GM12878 (cell line): Measurements from ENCODE around the gene EFCC1. TPM values are rescaled to one million over a fixed set of nuclear protein-coding genes. Genes with fewer than 3 reads are reported as not detected.

ENCODE experiments used
- ATAC-seq: fragments of 200-7000 bp; cut with Tn5 transposase; 3 replicates; pipeline ENCODE4 v1.9.1; 2020; ENCODE audit warnings: mild to moderate bottlenecking, moderate library complexity
- Bru-seq: library from RNA; stranded (reverse); fragments of 400-500 nt; gene quantifications from one replicate; lab custom pipeline; 2021; lab: Mats Ljungman, UMichigan
- BruChase-seq, 2 experiments: library from RNA; stranded (reverse); fragments of 400-500 nt; gene quantifications; one replicate each; lab custom pipeline; 2021; lab: Mats Ljungman, UMichigan
- BruUV-seq: library from RNA; stranded (reverse); fragments of 400-500 nt; replicated peaks from 2 replicates; lab custom pipeline; 2021; lab: Mats Ljungman, UMichigan
- CTCF ChIA-PET: fragments of 300-600 bp; sonication (Branson Sonifier 250); formaldehyde crosslinking; extraction: SDS; loops from one replicate; lab custom pipeline; 2021; ENCODE audit warnings: inconsistent platforms; lab: Yijun Ruan, JAX
- POLR2A ChIA-PET: fragments of 350-600 bp; formaldehyde crosslinking; extraction: SDS; loops from one replicate; lab custom pipeline; 2021; ENCODE audit warnings: inconsistent platforms; lab: Charles Lee
- RAD21 ChIA-PET: fragments of 300-600 bp; sonication (Branson Sonifier 250); formaldehyde crosslinking; loops from one replicate; lab custom pipeline; 2023; ENCODE audit warnings: antibody characterized with exemption; ENCODE audit not compliant: unreplicated experiment; lab: Charles Lee
- SMC1A ChIA-PET: fragments of 300-600 bp; sonication (Branson Sonifier 250); formaldehyde crosslinking; loops from one replicate; lab custom pipeline; 2023; ENCODE audit not compliant: unreplicated experiment, uncharacterized antibody; lab: Charles Lee
- DNase-seq: peaks from one replicate; pipeline ENCODE4 v3.0.0-alpha.2; 2011; ENCODE audit warnings: low read depth, low spot score
- FAIRE-seq: peaks from 3 replicates; lab custom pipeline; 2011; peaks lifted over from hg19 to GRCh38; lab: Jason Lieb, UNC
- H2AFZ ChIP-seq: 2 replicates; pipeline ENCODE4 v1.6.0; 2011; ENCODE audit warnings: low read depth, low read length, control low read depth; ENCODE audit not compliant: control insufficient read depth
- H3K27ac ChIP-seq: 2 replicates; pipeline ENCODE4 v1.5.1; 2011; ENCODE audit warnings: control low read depth; ENCODE audit not compliant: control insufficient read depth, insufficient read depth
- H3K27me3 ChIP-seq, 2 experiments: replicated peaks in 1 of 2; 2 replicates each; pipeline versions ENCODE4 v1.6.0 to v1.6.1; 2011; ENCODE audit warnings: low read length in 1 of 2; ENCODE audit not compliant: control insufficient read depth in 2 of 2, insufficient read depth in 2 of 2
- H3K36me3 ChIP-seq, 2 experiments: 2 replicates each; pipeline ENCODE4 v1.5.1; 2011; ENCODE audit warnings: low read length in 1 of 2; ENCODE audit not compliant: control insufficient read depth in 2 of 2, insufficient read depth in 2 of 2
- H3K4me1 ChIP-seq: 2 replicates; pipeline ENCODE4 v1.6.1; 2011; ENCODE audit warnings: mild to moderate bottlenecking, low read length, moderate library complexity, mixed read lengths; ENCODE audit not compliant: control insufficient read depth, insufficient read depth
- H3K4me2 ChIP-seq: 2 replicates; pipeline ENCODE4 v1.6.0; 2011; ENCODE audit warnings: control low read depth; ENCODE audit not compliant: control insufficient read depth, insufficient read depth
- H3K4me3 ChIP-seq: fragments of 200-600 bp; sonication (generic); 2 replicates; pipeline ENCODE4 v1.5.1; 2016
- H3K79me2 ChIP-seq: 2 replicates; pipeline ENCODE4 v1.6.0; 2011; ENCODE audit warnings: low read length; ENCODE audit not compliant: control insufficient read depth, insufficient read depth
- H3K9ac ChIP-seq: 2 replicates; pipeline ENCODE4 v1.8.0; 2011; ENCODE audit warnings: low read length, control low read depth, mixed read lengths; ENCODE audit not compliant: control insufficient read depth, insufficient read depth
- H3K9me3 ChIP-seq: replicated peaks from 3 replicates; pipeline ENCODE4 v1.5.1; 2011; ENCODE audit warnings: mild to moderate bottlenecking, low read length; ENCODE audit not compliant: control insufficient read depth, insufficient read depth
- H4K20me1 ChIP-seq: 2 replicates; pipeline ENCODE4 v1.6.0; 2011; ENCODE audit not compliant: control insufficient read depth, insufficient read depth
- ATF7 ChIP-seq: fragments of 450-650 bp; IDR thresholded peaks from 2 replicates; pipeline ENCODE4 v1.6.1; 2016; ENCODE audit warnings: low read depth, mild to moderate bottlenecking
- BCL11A ChIP-seq: IDR thresholded peaks from 2 replicates; pipeline ENCODE4 v1.6.1; 2011; ENCODE audit warnings: low read depth, low read length
- CEBPB ChIP-seq, 2 experiments: fragments of 150-350 bp in 1 of 2; IDR thresholded peaks; 2 replicates each; pipeline ENCODE4 v1.6.1; 2012 to 2014; ENCODE audit warnings: low read depth in 2 of 2, low read length in 2 of 2, borderline replicate concordance in 1 of 2, inconsistent platforms in 1 of 2
- FOXM1 ChIP-seq: IDR thresholded peaks from 2 replicates; pipeline ENCODE4 v1.6.1; 2012; ENCODE audit warnings: low read depth, mild to moderate bottlenecking, inconsistent platforms, low read length, moderate library complexity
- HCFC1 ChIP-seq: fragments of 150-350 bp; IDR thresholded peaks from 2 replicates; pipeline ENCODE4 v1.6.1; 2014; ENCODE audit warnings: low read length
- POLR2AphosphoS2 ChIP-seq: IDR thresholded peaks from 2 replicates; pipeline ENCODE4 v1.6.1; 2011; ENCODE audit warnings: low read depth, mild to moderate bottlenecking, low read length, improper control_type of control experiment, moderate library complexity
- RBBP5 ChIP-seq: fragments of 200-600 bp; sonication (generic); conservative IDR thresholded peaks from 2 replicates; pipeline ENCODE4 v1.6.1; 2016
- SMC3 ChIP-seq: IDR thresholded peaks from 2 replicates; pipeline ENCODE4 v1.6.1; 2011; ENCODE audit warnings: low read length, improper control_type of control experiment, borderline replicate concordance
- TCF12 ChIP-seq: IDR thresholded peaks from 2 replicates; pipeline ENCODE4 v1.6.1; 2011; ENCODE audit warnings: low read depth, mild to moderate bottlenecking, low read length
- WGBS: methylation state at CpG from one replicate; pipeline ENCODE4 v1.1.6; 2016; ENCODE audit warnings: low lambda C conversion rate; ENCODE audit not compliant: insufficient replicate concordance, insufficient coverage; ENCODE audit errors: missing lambda C conversion rate; 5-methylcytosine and 5-hydroxymethylcytosine counted together
- in situ Hi-C: fragments of 300-500 bp; cut with MboI; formaldehyde crosslinking; loops from 9 replicates; pipeline ENCODE4 v1.14.3; 2018; ENCODE audit warnings: mixed read lengths
- intact Hi-C: fragments of 100-400 bp; cut with micrococcal nuclease; formaldehyde crosslinking; loops from one replicate; pipeline ENCODE4 v1.14.2; 2022; ENCODE audit not compliant: unreplicated experiment
- long read RNA-seq, 2 experiments: library from polyadenylated mRNA; unstranded; transcript quantifications; one replicate each; pipeline ENCODE4 v2.0.0, GENCODE V29; 2019 to 2020
- polyA minus RNA-seq, 3 experiments: library from RNA; depleted of rRNA, polyadenylated mRNA; stranded (reverse); fragments of >200 nt; gene quantifications; 2 replicates each; pipeline ENCODE4 v1.2.3, GENCODE V29; 2011
- polyA plus RNA-seq, 11 experiments: library from polyadenylated mRNA; depleted of rRNA in 4 of 11; unstranded in 6 of 11; stranded (reverse) in 5 of 11; fragments of >200 nt; fragmentation: Nextera tagmentation in 4 of 11; fragmentation: Illumina TruSeq in 1 of 11; extraction: Ambion mirVana in 4 of 11; extraction: Trizol in 1 of 11; gene quantifications; 1 replicate in 1 of 11; 2 replicates in 10 of 11; pipeline versions ENCODE4 v1.2.1 to v1.2.3, GENCODE V29; 2011 to 2016; ENCODE audit warnings: inconsistent platforms in 2 of 11, missing spikeins in 2 of 11, low read depth in 1 of 11
- total RNA-seq, 4 experiments: library from RNA; depleted of rRNA in 3 of 4; stranded (reverse); fragments of >200 nt in 3 of 4; fragmentation: Illumina TruSeq in 1 of 4; extraction: Trizol in 1 of 4; gene quantifications; 2 replicates each; pipeline versions ENCODE4 v1.2.1 to v1.2.3, GENCODE V29; 2013 to 2021
- TF ChIP-seq, protein P1 (sequence below): fragments of 450-650 bp; formaldehyde crosslinking; IDR thresholded peaks from 2 replicates; pipeline ENCODE4 v1.4.0; 2022; ENCODE audit warnings: mild to moderate bottlenecking, moderate library complexity

EFCC1 gene, protein sequence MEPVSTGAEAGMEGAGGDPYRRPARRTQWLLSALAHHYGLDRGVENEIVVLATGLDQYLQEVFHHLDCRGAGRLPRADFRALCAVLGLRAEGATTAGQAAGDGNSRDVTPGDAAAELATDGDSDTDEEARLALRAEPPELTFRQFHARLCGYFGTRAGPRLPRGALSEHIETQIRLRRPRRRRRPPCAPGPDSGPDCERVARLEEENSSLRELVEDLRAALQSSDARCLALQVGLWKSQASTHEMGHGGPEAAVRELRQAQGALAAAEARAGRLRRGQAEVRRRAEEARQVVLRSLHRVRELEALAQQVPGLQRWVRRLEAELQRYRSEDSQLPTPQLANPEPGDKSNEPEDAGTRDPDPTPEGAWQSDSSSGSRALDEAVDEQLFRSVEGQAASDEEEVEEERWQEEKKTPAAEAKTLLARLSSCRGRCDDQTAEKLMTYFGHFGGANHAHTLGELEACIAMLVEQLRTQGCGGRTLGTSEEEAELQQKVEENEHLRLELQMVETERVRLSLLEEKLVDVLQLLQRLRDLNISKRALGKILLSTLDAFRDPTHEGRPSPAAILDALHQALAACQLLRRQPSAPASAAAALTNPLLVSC
- total RNA-seq (2013; cell fraction: nucleolus; rRNA removed): not detected in 2 replicates
- total RNA-seq (2014; rRNA removed): not detected in 2 replicates
- not detected in 2 replicates for total RNA-seq (2014; rRNA removed; fragmentation: Illumina TruSeq; extraction: Trizol)
- total RNA-seq (2021): not detected in 2 replicates
- not detected for polyA plus RNA-seq (2011; ENCODE audit: low read depth)
- not detected in 2 replicates for polyA plus RNA-seq (2011; rRNA removed)
- not detected in 2 replicates for polyA plus RNA-seq (2011; cell fraction: cytosol; rRNA removed)
- polyA plus RNA-seq (2011; cell fraction: nucleus; rRNA removed): not detected in 2 replicates
- polyA plus RNA-seq (2012): not detected in 2 replicates
- polyA plus RNA-seq (2014; fragmentation: Illumina TruSeq; extraction: Trizol): not detected in 2 replicates
- not detected for polyA plus RNA-seq (2014; fragmentation: Nextera tagmentation; extraction: Ambion mirVana)
- not detected in 2 replicates for polyA plus RNA-seq (2014; rRNA removed)
- polyA plus RNA-seq (2016; fragmentation: Nextera tagmentation; extraction: Ambion mirVana): not detected
- not detected in 2 replicates for polyA minus RNA-seq (2011; rRNA and poly(A)+ RNA removed)
- polyA minus RNA-seq (2011; cell fraction: cytosol; rRNA and poly(A)+ RNA removed): not detected in 2 replicates
- polyA minus RNA-seq (2011; cell fraction: nucleus; rRNA and poly(A)+ RNA removed): not detected in 2 replicates
- percentile 2 among the genes with signal in this experiment for Bru-seq, nascent RNA
- BruChase-seq, experiment 1, labeled RNA remaining after a 6-hour chase: not detected
- BruChase-seq, experiment 2, labeled RNA remaining after a 2-hour chase: percentile 2 among the genes with signal in this experiment
- long read RNA-seq, experiment 1: 0 reads
- long read RNA-seq, experiment 2: 0 reads

DNA sequence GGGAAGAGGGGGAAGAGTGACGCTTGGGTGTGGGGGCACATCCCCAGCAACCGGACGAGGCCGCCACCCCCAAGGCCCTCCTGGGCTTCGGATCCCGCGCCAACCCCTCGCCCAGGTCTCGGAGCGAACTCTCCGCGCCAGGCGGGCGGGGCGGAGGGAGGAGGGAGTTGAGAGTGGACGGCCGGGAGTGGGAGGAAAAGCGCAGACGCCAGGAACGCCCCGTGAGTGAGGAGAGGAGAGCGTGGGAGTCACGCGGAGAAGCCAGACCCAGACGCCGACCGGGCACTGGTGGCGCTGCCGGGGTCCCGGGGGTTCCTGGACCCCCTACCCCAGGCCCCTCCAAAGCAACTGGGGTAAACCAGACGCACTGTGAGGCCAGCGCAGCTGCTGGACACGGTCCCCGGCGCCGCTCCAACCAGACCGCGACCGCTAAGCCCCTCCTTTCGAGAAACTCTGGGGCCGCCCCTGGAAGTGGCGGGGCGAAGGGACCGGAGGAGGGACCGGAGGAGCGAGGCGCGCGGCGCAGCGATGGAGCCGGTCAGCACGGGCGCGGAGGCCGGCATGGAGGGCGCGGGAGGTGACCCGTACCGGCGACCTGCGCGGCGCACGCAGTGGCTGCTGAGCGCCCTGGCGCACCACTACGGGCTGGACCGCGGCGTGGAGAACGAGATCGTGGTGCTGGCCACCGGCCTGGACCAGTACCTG lies at the start of gene EFCC1:
EFCC1 (plus strand) TSS at position 204 of the 705 bp plus-strand sequence; CDS start at position 529, 325 bp downstream.
- no peak for TF ChIP-seq CEBPB (IDR thresholded peaks at IDR 0.05; ENCODE audit: borderline replicate concordance in 1 of 2, low read depth in 2 of 2, low read length in 2 of 2)
- no peak for TF ChIP-seq TCF12
- TF ChIP-seq, protein P1, sequence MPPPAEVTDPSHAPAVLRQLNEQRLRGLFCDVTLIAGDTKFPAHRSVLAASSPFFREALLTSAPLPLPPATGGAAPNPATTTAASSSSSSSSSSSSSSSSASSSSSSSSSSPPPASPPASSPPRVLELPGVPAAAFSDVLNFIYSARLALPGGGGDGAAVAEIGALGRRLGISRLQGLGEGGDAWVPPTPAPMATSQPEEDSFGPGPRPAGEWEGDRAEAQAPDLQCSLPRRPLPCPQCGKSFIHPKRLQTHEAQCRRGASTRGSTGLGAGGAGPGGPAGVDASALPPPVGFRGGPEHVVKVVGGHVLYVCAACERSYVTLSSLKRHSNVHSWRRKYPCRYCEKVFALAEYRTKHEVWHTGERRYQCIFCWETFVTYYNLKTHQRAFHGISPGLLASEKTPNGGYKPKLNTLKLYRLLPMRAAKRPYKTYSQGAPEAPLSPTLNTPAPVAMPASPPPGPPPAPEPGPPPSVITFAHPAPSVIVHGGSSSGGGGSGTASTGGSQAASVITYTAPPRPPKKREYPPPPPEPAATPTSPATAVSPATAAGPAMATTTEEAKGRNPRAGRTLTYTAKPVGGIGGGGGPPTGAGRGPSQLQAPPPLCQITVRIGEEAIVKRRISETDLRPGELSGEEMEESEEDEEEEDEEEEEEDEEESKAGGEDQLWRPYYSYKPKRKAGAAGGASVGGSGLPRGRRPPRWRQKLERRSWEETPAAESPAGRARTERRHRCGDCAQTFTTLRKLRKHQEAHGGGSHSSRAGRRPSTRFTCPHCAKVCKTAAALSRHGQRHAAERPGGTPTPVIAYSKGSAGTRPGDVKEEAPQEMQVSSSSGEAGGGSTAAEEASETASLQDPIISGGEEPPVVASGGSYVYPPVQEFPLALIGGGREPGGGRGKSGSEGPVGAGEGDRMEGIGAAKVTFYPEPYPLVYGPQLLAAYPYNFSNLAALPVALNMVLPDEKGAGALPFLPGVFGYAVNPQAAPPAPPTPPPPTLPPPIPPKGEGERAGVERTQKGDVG: no peak
- TF ChIP-seq RBBP5: no peak
- TF ChIP-seq POLR2AphosphoS2: no peak
- TF ChIP-seq FOXM1: no peak
- TF ChIP-seq SMC3: no peak
- TF ChIP-seq ATF7: no peak
- TF ChIP-seq BCL11A: no peak
- no peak for TF ChIP-seq HCFC1
- TF ChIP-seq, all 136 proteins: peak for 0
- ATAC-seq: no peak
- no peak within 1 kb of the TSS for H3K4me3 ChIP-seq
- ChIA-PET POLR2A (no interaction called here), SMC1A (no interaction called here), RAD21 (no interaction called here), CTCF (interaction anchor here (1.7 kb wide), 1 partner anchor 31 kb away, joined by 4 read pairs; no protein-coding TSS in a partner anchor)
- intact Hi-C loops: no loop called here
- BruUV-seq: no TSS peak
- H3K4me1 ChIP-seq: no peaks in the 10 kb centered on the region
- H3K27me3 ChIP-seq: peaks cover 9 to 18% of the 10 kb centered on the region in 2 experiments
- no peaks in the 10 kb centered on the region for H4K20me1 ChIP-seq
- no peak within 1 kb of the TSS for H3K9ac ChIP-seq
- H3K9me3 ChIP-seq: no peaks in the 10 kb centered on the region; the same call in 2 of the 3 replicates
- no peaks in the 10 kb centered on the region for H3K36me3 ChIP-seq
- no peaks in the 10 kb centered on the region for H3K79me2 ChIP-seq
- no peak for DNase-seq
- in situ Hi-C loops: no loop called here
- H3K27ac ChIP-seq: no peak within 1 kb of the TSS
- no peak for FAIRE-seq
- WGBS: 6% methylated on average over 63 of the region's 74 CpGs
- no peak within 1 kb of the TSS for H2AFZ ChIP-seq
- H3K4me2 ChIP-seq: no peak within 1 kb of the TSS
